GM12892 (cell line): ENCODE results near the gene CLN5. TPM values are rescaled to one million over a fixed set of nuclear protein-coding genes. Genes with fewer than 3 reads are reported as not detected.
A peak's percentile ranks its signal among the peaks of the same experiment; 100 is the strongest.
"Not testable (repeated sequence)": the region's sequence is repeated elsewhere in the genome, so short reads cannot be mapped to it uniquely, and the experiment has no call there.

ENCODE experiments used
- DNase-seq: peaks from one replicate; pipeline ENCODE4 v3.0.0; 2011; ENCODE audit not compliant: insufficient read length
- FAIRE-seq: peaks from 2 replicates; lab custom pipeline; 2011; peaks lifted over from hg19 to GRCh38; lab: Jason Lieb, UNC
- POLR2A ChIP-seq: IDR thresholded peaks from 2 replicates; pipeline ENCODE4 v1.6.1; 2011; ENCODE audit warnings: low read depth, low read length, control low read depth
- POLR2AphosphoS5 ChIP-seq: IDR thresholded peaks from 2 replicates; pipeline ENCODE4 v1.6.1; 2011; ENCODE audit warnings: low read depth, low read length, control low read depth
- TAF1 ChIP-seq: IDR thresholded peaks from 2 replicates; pipeline ENCODE4 v1.6.1; 2011; ENCODE audit warnings: low read depth, mild to moderate bottlenecking, control low read depth, low read length, borderline replicate concordance
- polyA plus RNA-seq: library from polyadenylated mRNA; unstranded; fragments of >200 nt; gene quantifications from one replicate; pipeline ENCODE4 v1.2.1, GENCODE V29; 2012; ENCODE audit warnings: missing spikeins, inconsistent platforms; ENCODE audit not compliant: missing spikeins

The CLN5 gene
- polyA plus RNA-seq = 15.4 TPM

GRCh38 chr13:76991796-76992547, at the start of gene CLN5:
Gene CLN5 (plus strand): TSS chr13:76992081. CDS start chr13:76992099, 18 bp downstream.
- TF ChIP-seq TAF1 (peak; percentile 80), POLR2A (peak; percentile 96), POLR2AphosphoS5 (peak; percentile 91)
- DNase-seq = peak; percentile 89
- peak; percentile 95 for FAIRE-seq

DNA sequence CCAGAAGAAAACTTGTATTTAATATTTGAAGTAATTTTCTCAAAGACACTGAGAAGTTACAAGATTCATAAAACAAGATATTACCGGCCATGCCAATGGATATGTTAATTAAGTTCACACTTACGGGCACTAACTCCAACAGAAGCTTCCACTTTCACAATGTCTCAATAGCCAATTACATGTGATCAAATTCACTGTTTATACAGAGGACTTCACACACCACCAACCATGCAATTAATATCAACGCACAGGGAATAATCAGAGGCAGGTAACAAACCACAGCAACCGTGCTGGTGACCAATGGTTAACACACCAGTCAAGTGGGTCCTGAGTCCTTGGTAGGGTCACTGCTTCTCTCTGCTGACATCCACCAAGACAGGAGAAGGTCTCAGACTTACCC, 49.5 kb upstream of the CLN5 start:
- FAIRE-seq (no peak), DNase-seq (no peak)
- no peak for TF ChIP-seq TAF1
- no peak for TF ChIP-seq POLR2AphosphoS5
- no peak for TF ChIP-seq POLR2A

GRCh38 chr13:76943646-76944045, 48.2 kb upstream of the CLN5 start:
- TF ChIP-seq POLR2A (no peak), POLR2AphosphoS5 (no peak), TAF1 (no peak)
- DNase-seq (no peak), FAIRE-seq (no peak)

DNA sequence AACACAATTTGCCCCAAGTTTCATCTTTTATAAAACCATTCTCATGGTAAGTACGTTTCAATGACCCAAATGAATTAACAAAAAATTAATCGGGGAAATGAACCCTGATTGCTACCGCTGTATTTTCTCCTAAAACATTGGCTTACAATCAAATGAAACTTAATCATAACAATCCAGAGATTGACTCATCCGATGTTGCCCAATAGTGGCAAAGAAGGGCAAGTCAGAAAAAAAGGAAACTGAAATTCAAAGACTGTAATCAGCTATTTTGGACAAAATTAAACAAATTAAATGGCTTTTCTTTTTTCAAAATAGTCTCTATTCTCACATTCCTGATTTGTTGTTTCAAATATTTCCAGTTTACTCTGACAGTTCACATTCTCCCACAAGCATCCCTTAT, 47.4 kb upstream of the CLN5 start:
- no peak for FAIRE-seq
- no peak for TF ChIP-seq POLR2A
- DNase-seq = no peak

DNA sequence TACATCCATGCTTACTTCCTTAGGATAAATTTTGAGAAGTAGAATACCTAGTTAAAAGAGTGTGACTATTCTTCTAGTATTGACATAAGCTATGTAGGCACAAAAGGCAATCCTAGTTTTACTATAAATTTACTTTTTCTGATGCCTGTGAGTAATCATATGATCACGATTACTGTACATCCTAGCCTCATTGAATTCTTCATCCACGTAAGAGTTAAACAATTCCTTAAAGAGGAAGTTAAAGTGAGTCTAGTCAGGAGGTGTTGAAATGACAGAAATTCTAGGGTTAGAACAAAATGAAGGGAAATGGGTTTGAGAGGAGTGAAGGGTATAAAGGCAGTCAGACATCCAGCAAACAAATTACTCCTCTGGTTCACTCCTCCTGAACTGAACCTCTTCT, 43.7 kb upstream of the CLN5 start, which contains the start of gene ACOD1:
Gene ACOD1, plus strand, starts transcription at position 363 of the 400 bp plus-strand sequence. CDS start 48 bp downstream, outside the sequence.
- TF ChIP-seq POLR2AphosphoS5 = no peak
- TF ChIP-seq TAF1 = no peak
- TF ChIP-seq POLR2A = no peak
- FAIRE-seq = no peak

GRCh38 chr13:76950101-76950500, 41.8 kb upstream of the CLN5 start:
- DNase-seq = no peak
- FAIRE-seq = no peak
- TF ChIP-seq POLR2A (no peak), POLR2AphosphoS5 (no peak), TAF1 (no peak)

More for the DNA sequence above, 43.7 kb upstream of the CLN5 start, which contains the start of gene ACOD1:
- no peak for DNase-seq

DNA sequence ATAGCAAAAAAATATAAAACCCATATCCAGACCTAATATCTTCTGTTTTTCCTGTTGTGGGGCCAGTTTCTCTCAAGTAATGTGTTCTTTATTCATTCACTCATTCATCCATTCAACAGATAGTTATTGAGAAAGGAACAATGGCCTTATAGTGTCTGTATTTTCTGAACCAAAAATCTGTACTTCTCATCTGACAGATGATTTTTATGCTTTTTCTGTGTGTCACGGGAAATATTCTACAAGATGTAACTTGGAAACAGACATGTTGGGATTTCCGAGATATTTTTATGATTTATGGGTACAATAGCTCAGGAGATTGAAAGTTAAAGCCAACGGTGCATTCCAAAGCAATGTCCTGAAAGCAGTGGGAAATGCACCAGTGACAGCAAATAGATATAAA, 37.9 kb upstream of the CLN5 start:
- TF ChIP-seq POLR2AphosphoS5 (no peak), TAF1 (no peak), POLR2A (no peak)
- DNase-seq = no peak

DNA sequence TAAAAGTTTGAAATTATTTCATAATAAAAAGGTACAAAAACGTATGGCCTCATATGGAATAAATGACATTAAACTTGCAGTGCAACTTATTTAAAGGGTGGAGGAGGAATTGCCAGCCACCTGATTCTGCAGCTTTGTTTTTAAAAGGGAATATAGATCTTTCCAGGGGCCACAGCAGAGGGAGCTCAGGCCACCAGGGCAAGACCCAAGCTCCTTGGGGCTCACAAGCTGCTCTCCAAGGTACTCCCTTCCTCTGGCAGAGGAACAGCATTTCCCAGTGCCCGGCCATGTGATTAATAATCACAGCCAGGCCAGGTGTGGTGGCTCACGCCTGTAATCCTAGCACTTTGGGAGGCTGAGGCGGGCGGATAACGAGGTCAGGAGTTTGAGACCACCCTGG, 37.3 kb upstream of the CLN5 start:
- no peak for DNase-seq
- no peak for FAIRE-seq

More for the DNA sequence above, 37.9 kb upstream of the CLN5 start:
- no peak for FAIRE-seq

GRCh38 chr13:76955193-76955592, 36.7 kb upstream of the CLN5 start:
- no peak for FAIRE-seq
- TF ChIP-seq TAF1 = no peak
- no peak for TF ChIP-seq POLR2AphosphoS5
- no peak for TF ChIP-seq POLR2A
- no peak for DNase-seq

More for the DNA sequence above, 37.3 kb upstream of the CLN5 start:
- TF ChIP-seq POLR2A = no peak
- no peak for TF ChIP-seq POLR2AphosphoS5
- TF ChIP-seq TAF1 = no peak

- DNase-seq = no peak
- no peak for TF ChIP-seq TAF1
- no peak for TF ChIP-seq POLR2A
- TF ChIP-seq POLR2AphosphoS5 = no peak
- no peak for FAIRE-seq
Measured at GRCh38 chr13:76955661-76956060, 36.2 kb upstream of the CLN5 start.

DNA sequence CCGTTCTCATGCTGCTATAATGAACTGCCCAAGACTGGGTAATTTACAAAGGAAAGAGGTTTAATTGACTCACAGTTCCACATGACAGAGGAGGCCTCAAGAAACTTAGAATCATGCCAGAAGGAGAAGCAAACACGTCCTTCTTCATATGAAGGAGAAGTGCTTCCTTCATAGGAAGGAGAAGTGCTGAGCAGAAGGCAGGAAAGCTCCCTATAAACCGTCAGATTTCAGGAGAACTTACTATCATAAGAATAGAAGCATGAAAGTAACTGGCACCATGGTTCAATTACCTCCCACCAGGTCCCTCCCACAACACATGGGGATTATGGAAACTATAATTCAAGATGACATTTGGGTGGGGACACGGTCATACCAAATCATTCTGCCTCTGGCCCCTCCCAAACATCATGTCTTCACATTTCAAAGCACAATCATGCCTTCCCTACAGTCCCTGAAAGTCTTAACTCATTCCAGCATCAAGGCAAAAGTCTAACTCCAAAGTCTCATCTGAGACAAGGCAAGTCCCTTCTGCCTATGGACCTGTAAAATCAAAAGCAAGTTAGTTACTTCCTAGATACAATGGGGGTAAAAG, 32.9 kb upstream of the CLN5 start:
- DNase-seq = no peak
- TF ChIP-seq TAF1 = no peak
- TF ChIP-seq POLR2AphosphoS5 = no peak
- no peak for TF ChIP-seq POLR2A
- no peak for FAIRE-seq

DNA sequence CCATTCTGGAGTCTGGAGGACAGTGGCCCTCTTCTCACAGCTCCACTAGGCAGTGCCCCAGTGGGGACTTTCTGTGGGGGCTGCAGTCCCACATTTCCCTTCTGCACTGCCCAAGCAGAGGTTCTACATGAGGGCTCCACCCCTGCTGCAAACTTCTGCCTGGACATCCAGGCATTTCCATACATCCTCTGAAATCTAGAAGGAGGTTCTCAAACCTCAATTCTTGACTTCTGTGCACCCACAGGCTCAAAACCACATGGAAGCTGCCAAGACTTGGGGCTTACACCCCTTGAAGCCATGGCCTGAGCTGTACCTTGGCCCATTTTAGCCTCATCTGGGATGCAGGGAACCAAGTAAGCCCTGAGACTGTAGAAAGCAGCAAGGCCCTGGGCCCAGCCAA, 32.1 kb upstream of the CLN5 start:
- not testable (repeated sequence) for DNase-seq, FAIRE-seq
